Right lobe of liver (tissue), 6 donors: ENCODE measurements around the gene DNM3. TPM values are rescaled to one million over a fixed set of nuclear protein-coding genes. Genes with fewer than 3 reads are reported as not detected.
"Not testable (repeated sequence)": the region's sequence is repeated elsewhere in the genome, so short reads cannot be mapped to it uniquely, and the experiment has no call there.

Experiments used
- ATAC-seq, 4 donors: fragments of 200-7000 bp; cut with Tn5 transposase; one replicate each; pipeline ENCODE4 v1.9.1; 2020; ENCODE audit warnings: mild to moderate bottlenecking in 4 of 4, moderate library complexity in 4 of 4
- DNase-seq, 3 donors: peaks; one replicate each; pipeline ENCODE4 v3.0.0-alpha.2; 2020
- H3K27ac ChIP-seq, 3 donors: fragments of 200-600 bp; one replicate each; pipeline ENCODE4 v1.8.0; 2022
- H3K27me3 ChIP-seq, 2 donors: fragments of 200-600 bp; one replicate each; pipeline ENCODE4 v1.8.0; 2022
- H3K36me3 ChIP-seq, 4 donors: fragments of 200-600 bp; sonication (generic) in 1 of 4; one replicate each; pipeline versions ENCODE4 v1.5.1 to v1.8.0; 2017 to 2022; ENCODE audit warnings: control low read depth in 1 of 4
- H3K4me1 ChIP-seq, 4 donors: fragments of 200-600 bp; sonication (generic) in 1 of 4; one replicate each; pipeline versions ENCODE4 v1.5.1 to v1.8.0; 2017 to 2022; ENCODE audit warnings: control low read depth in 1 of 4
- H3K4me3 ChIP-seq, 3 donors: fragments of 200-600 bp; one replicate each; pipeline ENCODE4 v1.8.0; 2022
- H3K9me3 ChIP-seq, 4 donors: fragments of 200-600 bp; sonication (generic) in 1 of 4; one replicate each; pipeline versions ENCODE4 v1.5.1 to v1.8.0; 2017 to 2022; ENCODE audit warnings: control low read depth in 1 of 4
- POLR2A ChIP-seq: fragments of 450-650 bp; IDR thresholded peaks from one replicate; pipeline ENCODE4 v1.6.1; 2017; ENCODE audit warnings: antibody characterized with exemption, mild to moderate bottlenecking
- WGBS: methylation state at CpG from one replicate; pipeline ENCODE4 v1.1.6; 2018; ENCODE audit warnings: low coverage, low lambda C conversion rate; ENCODE audit not compliant: insufficient coverage; ENCODE audit errors: missing lambda C conversion rate; 5-methylcytosine and 5-hydroxymethylcytosine counted together
- intact Hi-C, 2 donors: fragments of 100-400 bp; cut with DNase I; formaldehyde crosslinking; loops; one replicate each; pipeline versions ENCODE4 v1.11.2 to v1.14.1; 2022
- total RNA-seq, 6 experiments: library from RNA; depleted of rRNA in 2 of 6; stranded (reverse); fragments of >200 nt in 2 of 6; fragmentation: NEBNext Ultra II Directional in 3 of 6; extraction: Animal tissue kit (Norgen Biotek cat#: 25700) in 3 of 6; gene quantifications; one replicate each; pipeline versions ENCODE4 v1.1.0 to v1.2.4, GENCODE V29; 2016 to 2023
- TF ChIP-seq, protein P1 (sequence below), 4 donors: fragments of 200-600 bp in 3 of 4; fragments of 450-650 bp in 1 of 4; IDR thresholded peaks; one replicate each; pipeline versions ENCODE4 v1.5.1 to v1.8.0; 2016 to 2022; ENCODE audit warnings: antibody characterized with exemption in 4 of 4, mild to moderate bottlenecking in 2 of 4
- donor health status: DM: no; HTN: yes; CAD: no.
- donor health status: DM: no; HTN: no; CAD: no.
- donor health status: DM: no; HTN: no; CAD: no.
- donor health status: DM: no; HTN: yes; CAD: no.
- donor health status: DM: no; HTN: yes; CAD: no.

DNM3 gene
- total RNA-seq, 6 experiments from 2014 or later, result 0.29 to 0.92 (median 0.43) TPM

DNA sequence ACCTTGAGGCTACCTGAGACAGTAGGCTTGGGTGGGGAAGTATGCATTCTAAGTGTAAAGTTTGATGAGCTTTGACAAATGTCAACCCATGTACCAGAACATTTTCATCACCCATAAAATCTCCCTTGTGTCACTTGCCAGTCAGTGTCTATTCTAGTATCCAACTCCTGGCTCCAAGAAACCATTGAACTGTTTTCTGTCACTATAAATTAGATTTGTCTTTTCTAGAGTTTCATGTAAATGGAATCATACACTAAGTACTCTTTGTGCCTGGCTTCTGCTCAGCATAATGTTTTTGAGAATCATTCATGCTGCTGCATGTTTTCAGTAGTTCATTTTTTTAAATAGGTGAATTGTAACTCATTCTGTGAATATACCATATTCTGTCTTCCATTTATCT, 165.4 kb downstream of the DNM3 start:
- no peaks in the 10 kb centered on the region for H3K27me3 ChIP-seq
- TF ChIP-seq, protein P1, sequence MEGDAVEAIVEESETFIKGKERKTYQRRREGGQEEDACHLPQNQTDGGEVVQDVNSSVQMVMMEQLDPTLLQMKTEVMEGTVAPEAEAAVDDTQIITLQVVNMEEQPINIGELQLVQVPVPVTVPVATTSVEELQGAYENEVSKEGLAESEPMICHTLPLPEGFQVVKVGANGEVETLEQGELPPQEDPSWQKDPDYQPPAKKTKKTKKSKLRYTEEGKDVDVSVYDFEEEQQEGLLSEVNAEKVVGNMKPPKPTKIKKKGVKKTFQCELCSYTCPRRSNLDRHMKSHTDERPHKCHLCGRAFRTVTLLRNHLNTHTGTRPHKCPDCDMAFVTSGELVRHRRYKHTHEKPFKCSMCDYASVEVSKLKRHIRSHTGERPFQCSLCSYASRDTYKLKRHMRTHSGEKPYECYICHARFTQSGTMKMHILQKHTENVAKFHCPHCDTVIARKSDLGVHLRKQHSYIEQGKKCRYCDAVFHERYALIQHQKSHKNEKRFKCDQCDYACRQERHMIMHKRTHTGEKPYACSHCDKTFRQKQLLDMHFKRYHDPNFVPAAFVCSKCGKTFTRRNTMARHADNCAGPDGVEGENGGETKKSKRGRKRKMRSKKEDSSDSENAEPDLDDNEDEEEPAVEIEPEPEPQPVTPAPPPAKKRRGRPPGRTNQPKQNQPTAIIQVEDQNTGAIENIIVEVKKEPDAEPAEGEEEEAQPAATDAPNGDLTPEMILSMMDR (IDR thresholded peaks at IDR 0.05), result no peak
- no peak for ATAC-seq
- peaks cover 0 to 11% (median 0%) of the 10 kb centered on the region in 4 donors for H3K4me1 ChIP-seq
- intact Hi-C loops, result no loop called here
- H3K9me3 ChIP-seq, result peaks cover 0 to 3% (median 0%) of the 10 kb centered on the region in 4 donors
- no peaks in the 10 kb centered on the region for H3K36me3 ChIP-seq
- H3K27ac ChIP-seq, result no peak overlapping the region
- no peak overlapping the region for H3K4me3 ChIP-seq
- no peak for DNase-seq

DNA sequence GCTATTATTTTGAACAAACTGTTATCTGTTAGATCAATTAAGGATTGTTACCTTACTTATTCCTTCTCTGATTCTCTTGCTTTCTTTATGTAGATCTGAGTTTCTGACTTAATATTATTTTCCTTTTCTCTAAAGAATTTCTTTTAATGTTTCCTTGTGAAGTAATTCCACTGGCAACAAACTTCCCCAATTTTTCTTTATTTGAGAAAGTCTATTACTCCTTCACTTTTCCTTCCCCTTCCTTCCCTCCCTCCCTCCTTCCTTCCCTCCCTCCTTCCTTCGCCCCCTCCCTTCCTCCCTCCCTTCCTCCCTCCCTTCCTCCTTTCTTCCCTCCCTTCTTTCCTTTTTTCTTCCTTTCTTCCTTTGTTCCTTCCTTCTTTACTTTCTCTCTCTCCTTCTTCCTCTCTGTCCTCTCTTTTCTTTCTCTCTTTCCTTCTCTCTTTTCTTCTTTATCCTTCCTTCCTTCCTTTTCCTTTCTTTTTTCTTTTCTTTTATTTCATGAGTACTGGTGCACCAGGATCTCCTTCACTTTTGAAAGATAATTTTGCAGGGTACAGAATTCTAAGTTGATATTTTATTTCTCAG, 177.5 kb downstream of the DNM3 start:
- Histone ChIP-seq H3K9me3 (no peaks in the 10 kb centered on the region), H3K27me3 (no peaks in the 10 kb centered on the region), H3K4me3 (no peak overlapping the region), H3K27ac (no peak overlapping the region), H3K36me3 (no peaks in the 10 kb centered on the region), H3K4me1 (no peaks in the 10 kb centered on the region)
- TF ChIP-seq, protein P1 (IDR thresholded peaks at IDR 0.05), result no peak
- no peak for TF ChIP-seq POLR2A
- intact Hi-C loops, result no loop called here
- ATAC-seq, result no peak
- WGBS, result 63% methylated on average over 1 of the region's 1 CpG
- DNase-seq, result no peak

DNA sequence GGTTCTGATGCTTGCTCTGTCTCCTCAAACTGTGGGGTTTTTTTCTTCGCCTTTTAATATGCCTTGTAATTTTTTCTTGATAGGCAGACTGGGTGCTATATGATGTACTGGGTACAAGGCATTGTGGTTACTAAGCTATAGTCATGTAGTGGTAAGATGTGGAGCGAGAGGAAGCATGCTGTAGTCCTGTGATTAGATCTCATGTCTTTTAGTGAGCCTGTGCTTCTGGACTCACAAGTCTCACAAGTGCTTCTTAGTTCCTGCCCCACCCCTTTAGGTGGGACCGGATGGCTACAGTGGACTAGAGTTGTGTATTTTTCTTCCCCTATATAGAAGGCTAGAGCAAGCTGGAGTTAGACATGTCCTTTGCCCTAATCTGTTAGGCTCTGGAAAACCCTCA, 178.7 kb downstream of the DNM3 start:
- intact Hi-C loops, result no loop called here
- 77% methylated on average over 3 of the region's 3 CpGs for WGBS
- DNase-seq, result no peak

DNA sequence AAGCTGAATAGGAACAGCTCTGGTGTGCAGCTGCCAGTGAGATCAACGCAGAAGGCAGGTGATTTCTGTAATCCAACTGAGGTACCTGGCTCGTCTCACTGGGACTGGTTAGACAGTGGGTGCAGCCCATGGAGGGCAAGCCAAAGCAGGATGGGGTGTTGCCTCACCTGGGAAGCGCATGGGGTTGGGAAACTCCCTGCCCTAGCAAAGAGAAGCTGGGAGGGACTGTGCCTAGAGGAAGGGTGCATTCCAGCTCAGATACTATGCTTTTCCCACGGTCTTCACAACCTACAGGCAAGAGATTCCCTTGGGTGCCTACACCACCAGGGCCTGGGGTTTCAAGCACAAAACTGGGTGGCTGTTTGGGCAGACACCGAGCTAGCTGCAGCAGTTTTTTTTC, 183.2 kb downstream of the DNM3 start:
- WGBS, result 92% methylated on average over 3 of the region's 5 CpGs
- no peak for TF ChIP-seq POLR2A
- TF ChIP-seq, protein P1 (IDR thresholded peaks at IDR 0.05), result no peak
- Histone ChIP-seq H3K4me1 (no peaks in the 10 kb centered on the region), H3K4me3 (no peak overlapping the region), H3K27me3 (no peaks in the 10 kb centered on the region), H3K36me3 (no peaks in the 10 kb centered on the region), H3K9me3 (no peaks in the 10 kb centered on the region), H3K27ac (no peak overlapping the region)
- intact Hi-C loops, result no loop called here
- ATAC-seq, result no peak
- DNase-seq, result no peak

More for the DNA sequence above, 178.7 kb downstream of the DNM3 start:
- no peak overlapping the region for H3K4me3 ChIP-seq
- ATAC-seq, result no peak
- no peaks in the 10 kb centered on the region for H3K4me1 ChIP-seq
- no peaks in the 10 kb centered on the region for H3K9me3 ChIP-seq
- H3K36me3 ChIP-seq, result no peaks in the 10 kb centered on the region
- H3K27ac ChIP-seq, result no peak overlapping the region
- no peak for TF ChIP-seq POLR2A
- TF ChIP-seq, protein P1 (IDR thresholded peaks at IDR 0.05), result no peak
- H3K27me3 ChIP-seq, result no peaks in the 10 kb centered on the region

DNA sequence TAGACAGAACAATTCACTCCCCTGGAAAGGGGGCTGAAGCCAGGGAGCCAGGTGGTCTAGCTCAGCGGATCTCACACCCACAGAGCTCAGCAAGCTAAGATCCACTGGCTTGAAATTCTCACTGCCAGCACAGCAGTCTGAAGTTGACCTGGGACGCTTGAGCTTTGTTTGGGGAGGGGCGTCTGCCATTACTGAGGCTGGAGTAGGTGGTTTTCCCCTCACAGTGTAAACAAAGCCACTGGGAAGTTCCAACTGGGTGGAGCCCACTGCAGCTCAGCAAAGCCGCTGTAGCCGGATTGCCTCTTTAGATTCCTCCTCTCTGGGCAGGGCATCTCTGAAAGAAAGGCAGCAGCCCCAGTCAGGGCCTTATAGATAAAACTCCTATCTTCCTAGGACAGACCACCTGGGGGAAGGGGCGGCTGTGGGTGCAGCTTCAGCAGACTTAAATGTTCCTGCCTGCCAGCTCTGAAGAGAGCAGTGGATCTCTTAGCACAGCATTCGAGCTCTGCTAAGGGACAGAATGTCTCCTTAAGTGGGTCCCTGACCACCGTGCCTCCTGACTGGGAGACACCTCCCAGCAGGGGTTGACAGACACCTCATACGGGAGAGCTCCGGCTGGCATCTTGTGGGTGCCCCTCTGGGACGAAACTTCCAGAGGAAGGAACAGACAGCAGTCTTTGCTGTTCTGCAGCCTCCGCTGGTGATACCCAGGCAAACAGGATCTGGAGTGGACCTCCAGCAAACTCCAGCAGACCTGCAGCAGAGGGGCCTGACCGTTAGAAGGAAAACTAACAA, 183.8 kb downstream of the DNM3 start:
- H3K27me3 ChIP-seq, DNase-seq, intact Hi-C loops, H3K36me3 ChIP-seq, H3K27ac ChIP-seq, H3K4me1 ChIP-seq, H3K9me3 ChIP-seq, ATAC-seq, H3K4me3 ChIP-seq: not testable (repeated sequence)
- 33% methylated on average over 1 of the region's 13 CpGs for WGBS
